GM23338 (cell line): Measurements from ENCODE around the gene CD300A. TPM values are rescaled to one million over a fixed set of nuclear protein-coding genes. Genes with fewer than 3 reads are reported as not detected.

Experiments used
- ATAC-seq: fragments of 200-7000 bp; cut with Tn5 transposase; 3 replicates; pipeline ENCODE4 v1.9.1; 2020
- DNase-seq: peaks from one replicate; pipeline ENCODE4 v3.0.0-alpha.2; 2015; ENCODE audit warnings: low spot score
- H2AFZ ChIP-seq: fragments of 200-600 bp; sonication (generic); 2 replicates; pipeline ENCODE4 v1.8.0; 2016; ENCODE audit warnings: antibody characterized with exemption, mild to moderate bottlenecking, moderate library complexity
- H3F3A ChIP-seq: fragments of 200-600 bp; sonication (generic); replicated peaks from 2 replicates; pipeline ENCODE4 v1.8.0; 2017; ENCODE audit warnings: antibody characterized with exemption, mixed run types, low read depth
- H3K27ac ChIP-seq: fragments of 200-600 bp; sonication (generic); 2 replicates; pipeline ENCODE4 v1.6.1; 2016; ENCODE audit warnings: low read depth
- H3K27me3 ChIP-seq: fragments of 200-600 bp; sonication (generic); 2 replicates; pipeline ENCODE4 v1.8.0; 2016; ENCODE audit warnings: mild to moderate bottlenecking, mixed run types, moderate library complexity; ENCODE audit not compliant: insufficient read depth
- H3K36me3 ChIP-seq: fragments of 200-600 bp; sonication (generic); 2 replicates; pipeline ENCODE4 v1.8.0; 2016; ENCODE audit warnings: mild to moderate bottlenecking; ENCODE audit not compliant: insufficient read depth
- H3K4me1 ChIP-seq: fragments of 200-600 bp; sonication (generic); 2 replicates; pipeline ENCODE4 v1.8.0; 2016; ENCODE audit warnings: mild to moderate bottlenecking, moderate library complexity; ENCODE audit not compliant: insufficient read depth
- H3K4me2 ChIP-seq: fragments of 200-600 bp; sonication (generic); 2 replicates; pipeline ENCODE4 v1.7.1; 2017; ENCODE audit warnings: mixed run types
- H3K4me3 ChIP-seq: fragments of 200-600 bp; sonication (generic); 2 replicates; pipeline ENCODE4 v1.6.1; 2016; ENCODE audit warnings: mixed run types
- H3K79me2 ChIP-seq: fragments of 200-600 bp; sonication (generic); replicated peaks from 2 replicates; pipeline ENCODE4 v1.8.0; 2017; ENCODE audit warnings: mild to moderate bottlenecking; ENCODE audit not compliant: insufficient read depth
- H3K9me2 ChIP-seq: fragments of 200-600 bp; sonication (generic); 2 replicates; pipeline ENCODE4 v1.8.0; 2017; ENCODE audit not compliant: insufficient read depth
- H4K20me1 ChIP-seq: fragments of 200-600 bp; sonication (generic); replicated peaks from 2 replicates; pipeline ENCODE4 v1.8.0; 2017; ENCODE audit warnings: mild to moderate bottlenecking; ENCODE audit not compliant: insufficient read depth
- H3K27ac Mint-ChIP-seq: 2 replicates; pipeline ENCODE4 v1.8.0; 2020; ENCODE audit warnings: inconsistent platforms, mild to moderate bottlenecking, moderate library complexity, mixed read lengths
- H3K27me3 Mint-ChIP-seq: 3 replicates; pipeline ENCODE4 v1.8.0; 2022; ENCODE audit warnings: low read depth, mild to moderate bottlenecking, moderate library complexity, mixed read lengths, inconsistent platforms; ENCODE audit not compliant: insufficient read depth, poor library complexity
- H3K36me3 Mint-ChIP-seq: 3 replicates; pipeline ENCODE4 v1.8.0; 2021; ENCODE audit warnings: low read depth, mild to moderate bottlenecking, inconsistent platforms, moderate library complexity, mixed read lengths
- H3K4me1 Mint-ChIP-seq: 3 replicates; pipeline ENCODE4 v1.8.0; 2020; ENCODE audit warnings: mild to moderate bottlenecking, inconsistent platforms, mixed read lengths
- H3K4me3 Mint-ChIP-seq: 3 replicates; pipeline ENCODE4 v1.8.0; 2021; ENCODE audit warnings: moderate library complexity, mild to moderate bottlenecking, inconsistent platforms, mixed read lengths
- H3K9me3 Mint-ChIP-seq: 3 replicates; pipeline ENCODE4 v1.8.0; 2020; ENCODE audit warnings: moderate library complexity, mild to moderate bottlenecking, inconsistent platforms, mixed read lengths
- CREB1 ChIP-seq: fragments of 250-450 bp; sonication (Bioruptor Pico); IDR thresholded peaks from 2 replicates; pipeline ENCODE4 v1.5.0; 2020; ENCODE audit warnings: low read depth, mild to moderate bottlenecking, moderate library complexity
- EZH2 ChIP-seq: fragments of 200-600 bp; sonication (generic); IDR thresholded peaks from one replicate; pipeline ENCODE4 v1.8.0; 2017; ENCODE audit warnings: antibody characterized with exemption, mild to moderate bottlenecking, low read depth; ENCODE audit not compliant: unreplicated experiment
- EZH2phosphoT487 ChIP-seq: fragments of 200-600 bp; sonication (generic); IDR thresholded peaks from one replicate; pipeline ENCODE4 v1.8.1; 2018; ENCODE audit warnings: antibody characterized with exemption; ENCODE audit not compliant: unreplicated experiment
- JUNB ChIP-seq: IDR thresholded peaks from one replicate; pipeline ENCODE4 v1.6.1; 2016; ENCODE audit warnings: antibody characterized with exemption; ENCODE audit not compliant: unreplicated experiment
- NANOG ChIP-seq: IDR thresholded peaks from 2 replicates; pipeline ENCODE4 v1.6.1; 2016; ENCODE audit warnings: antibody characterized with exemption, borderline replicate concordance
- POLR2AphosphoS5 ChIP-seq: IDR thresholded peaks from 2 replicates; pipeline ENCODE4 v1.6.1; 2016; ENCODE audit warnings: antibody characterized with exemption, low read depth
- REST ChIP-seq: IDR thresholded peaks from one replicate; pipeline ENCODE4 v1.6.1; 2018; ENCODE audit warnings: antibody characterized with exemption; ENCODE audit not compliant: unreplicated experiment
- STAT1 ChIP-seq: IDR thresholded peaks from one replicate; pipeline ENCODE4 v1.6.1; 2016; ENCODE audit warnings: antibody characterized with exemption; ENCODE audit not compliant: unreplicated experiment
- ZNF114 ChIP-seq: fragments of 250-450 bp; sonication (Bioruptor Pico); IDR thresholded peaks from 2 replicates; pipeline ENCODE4 v1.5.0; 2020; ENCODE audit warnings: mild to moderate bottlenecking, moderate library complexity
- ZNF331 ChIP-seq: fragments of 250-450 bp; sonication (Bioruptor Pico); IDR thresholded peaks from 2 replicates; pipeline ENCODE4 v1.5.0; 2020; ENCODE audit warnings: low read depth, mild to moderate bottlenecking, moderate library complexity
- polyA plus RNA-seq: library from polyadenylated mRNA; unstranded; fragments of >200 nt; fragmentation: Nextera tagmentation; extraction: Ambion mirVana; gene quantifications from 2 replicates; pipeline ENCODE4 v1.2.1, GENCODE V29; 2016
- total RNA-seq: library from RNA; depleted of rRNA; stranded (reverse); fragments of >200 nt; shearing (Covaris generic); gene quantifications from 2 replicates; pipeline ENCODE4 v1.2.3, GENCODE V29; 2014
- TF ChIP-seq, protein P1 (sequence below), 2 experiments: fragments of 200-600 bp in 1 of 2; sonication (generic) in 1 of 2; conservative IDR thresholded peaks; 2 replicates each; pipeline versions ENCODE4 v1.5.1 to v1.6.1; 2016 to 2017; ENCODE audit warnings: antibody characterized with exemption in 2 of 2, low read depth in 2 of 2, mild to moderate bottlenecking in 2 of 2, moderate library complexity in 1 of 2

CD300A gene
- total and polyA plus RNA-seq, 2 experiments from 2014 or later: 0.37 to 0.45 TPM

DNA sequence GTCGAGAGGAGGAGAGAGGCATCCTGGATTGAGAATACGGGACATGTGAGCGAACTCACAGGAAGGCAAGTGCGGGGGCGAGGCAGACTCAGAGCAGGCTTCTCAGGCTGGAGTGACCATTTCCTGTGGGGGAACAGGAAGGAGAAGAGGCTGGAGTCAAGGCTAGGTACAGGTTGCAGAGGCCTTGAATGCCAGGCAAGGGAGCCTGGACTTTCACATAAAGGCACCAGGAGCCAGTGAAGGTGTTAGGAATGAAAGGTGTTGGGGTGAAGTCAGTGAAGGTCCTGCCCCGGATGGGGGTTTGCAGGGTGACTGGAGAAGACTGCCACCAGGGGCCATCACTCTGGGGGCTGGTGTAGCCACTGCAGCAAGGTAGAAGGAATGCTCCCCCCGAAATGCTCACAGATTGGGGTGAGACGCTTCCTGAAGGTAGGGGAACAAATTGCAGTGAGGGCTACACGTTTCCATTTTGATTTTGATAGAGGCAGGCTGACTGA lies 39.8 kb upstream of the CD300A start (continued):
- TF ChIP-seq, protein P1, sequence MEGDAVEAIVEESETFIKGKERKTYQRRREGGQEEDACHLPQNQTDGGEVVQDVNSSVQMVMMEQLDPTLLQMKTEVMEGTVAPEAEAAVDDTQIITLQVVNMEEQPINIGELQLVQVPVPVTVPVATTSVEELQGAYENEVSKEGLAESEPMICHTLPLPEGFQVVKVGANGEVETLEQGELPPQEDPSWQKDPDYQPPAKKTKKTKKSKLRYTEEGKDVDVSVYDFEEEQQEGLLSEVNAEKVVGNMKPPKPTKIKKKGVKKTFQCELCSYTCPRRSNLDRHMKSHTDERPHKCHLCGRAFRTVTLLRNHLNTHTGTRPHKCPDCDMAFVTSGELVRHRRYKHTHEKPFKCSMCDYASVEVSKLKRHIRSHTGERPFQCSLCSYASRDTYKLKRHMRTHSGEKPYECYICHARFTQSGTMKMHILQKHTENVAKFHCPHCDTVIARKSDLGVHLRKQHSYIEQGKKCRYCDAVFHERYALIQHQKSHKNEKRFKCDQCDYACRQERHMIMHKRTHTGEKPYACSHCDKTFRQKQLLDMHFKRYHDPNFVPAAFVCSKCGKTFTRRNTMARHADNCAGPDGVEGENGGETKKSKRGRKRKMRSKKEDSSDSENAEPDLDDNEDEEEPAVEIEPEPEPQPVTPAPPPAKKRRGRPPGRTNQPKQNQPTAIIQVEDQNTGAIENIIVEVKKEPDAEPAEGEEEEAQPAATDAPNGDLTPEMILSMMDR (conservative IDR thresholded peaks at IDR 0.05; ENCODE audit: low read depth in 2 of 2): no peak
- no peak for TF ChIP-seq EZH2
- TF ChIP-seq POLR2AphosphoS5: no peak
- no peak for TF ChIP-seq ZNF114
- TF ChIP-seq EZH2phosphoT487: no peak
- no peak for TF ChIP-seq JUNB
- no peak for TF ChIP-seq CREB1 (CRISPR knock-in tag)

DNA sequence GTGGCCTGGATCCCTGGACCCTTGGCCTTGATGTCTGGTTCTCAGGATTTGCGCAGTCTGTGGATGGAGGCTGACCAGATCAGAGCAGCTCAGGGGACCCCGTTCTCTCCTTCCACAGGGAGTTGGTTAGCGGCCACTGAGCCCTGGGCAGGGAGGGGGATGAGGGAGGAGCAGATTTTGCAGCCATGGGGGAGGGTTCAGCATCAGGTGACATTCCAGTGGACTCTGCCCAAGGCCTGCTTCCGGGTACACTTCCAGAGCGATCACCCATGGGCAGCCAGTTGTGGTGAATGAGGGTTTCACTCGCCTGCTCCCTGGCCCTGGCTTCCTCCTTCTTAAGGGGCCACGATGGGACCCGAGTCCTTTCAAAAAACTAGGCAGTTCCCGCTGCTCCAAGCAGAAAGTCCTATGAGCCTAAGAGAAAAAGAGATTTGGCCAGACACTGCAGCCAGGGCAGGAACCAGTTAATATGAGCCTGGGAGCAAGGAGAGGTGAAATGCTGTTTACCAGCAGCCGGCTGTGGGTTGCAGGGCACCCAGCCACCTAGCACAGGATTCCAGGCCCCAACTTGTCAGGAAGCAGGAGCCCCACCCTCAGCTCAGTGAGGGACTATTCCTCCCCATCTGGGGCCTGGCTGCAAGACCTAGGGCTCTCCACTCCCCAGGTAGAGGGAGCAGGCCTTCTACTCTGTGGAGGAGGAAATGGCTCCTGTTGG lies 39.2 kb upstream of the CD300A start:
- DNase-seq (peak; percentile 36), ATAC-seq (no peak; the same call in 2 of the 3 replicates)
- H3K27ac ChIP-seq: no peak overlapping the region
- peaks cover 6% of the 10 kb centered on the region; the same call in 2 of the 3 replicates for H3K9me3 Mint-ChIP-seq
- no peak for TF ChIP-seq ZNF331 (CRISPR knock-in tag)
- no peak for TF ChIP-seq REST
- TF ChIP-seq STAT1: no peak
- no peak for TF ChIP-seq NANOG
- TF ChIP-seq JUNB: no peak
- no peak for TF ChIP-seq ZNF114
- 0 out of 2 replicates have a peak, but pooled peaks cover 9% of the 10 kb centered on the region for H3F3A ChIP-seq
- H3K4me1 ChIP-seq: peaks cover 22% of the 10 kb centered on the region
- H3K36me3 Mint-ChIP-seq: no peaks in the 10 kb centered on the region; the same call in 1 of the 3 replicates
- H3K4me3 ChIP-seq: no peak overlapping the region
- H3K27ac Mint-ChIP-seq: no peak overlapping the region
- H4K20me1 ChIP-seq: no peaks in the 10 kb centered on the region
- H3K4me3 Mint-ChIP-seq: no peak overlapping the region
- H3K27me3 Mint-ChIP-seq: peaks cover 33% of the 10 kb centered on the region
- H3K4me1 Mint-ChIP-seq: peaks cover 31% of the 10 kb centered on the region
- peak overlapping the region; percentile 51; the same call in 1 of the 2 replicates for H3K4me2 ChIP-seq
- no peaks in the 10 kb centered on the region for H3K79me2 ChIP-seq
- no peaks in the 10 kb centered on the region for H3K9me2 ChIP-seq
- H3K27me3 ChIP-seq: peaks cover 25% of the 10 kb centered on the region
- peak overlapping the region; percentile 18; the same call in 1 of the 2 replicates for H2AFZ ChIP-seq
- H3K36me3 ChIP-seq: no peaks in the 10 kb centered on the region
